Adrenal gland (tissue), 5 donors: ENCODE measurements around the gene DOCK8.

Source experiments
- CTCF ChIP-seq, 6 experiments: fragments of 450-650 bp in 4 of 6; fragments of 200-600 bp in 2 of 6; sonication (generic) in 1 of 6; IDR thresholded peaks; 1 replicate in 5 of 6; 2 replicates in 1 of 6; pipeline versions ENCODE4 v1.5.1 to v1.8.0; 2016 to 2021; ENCODE audit warnings: antibody characterized with exemption in 6 of 6, mild to moderate bottlenecking in 2 of 6, moderate library complexity in 1 of 6
- POLR2A ChIP-seq, 2 donors: fragments of 450-650 bp; IDR thresholded peaks; one replicate each; pipeline ENCODE4 v1.6.1; 2017; ENCODE audit warnings: antibody characterized with exemption in 2 of 2, mild to moderate bottlenecking in 2 of 2, moderate library complexity in 1 of 2
- donor health status: DM: no; HTN: no; CAD: no.

GRCh38 chr9:445033-445432 lies 230.4 kb downstream of the DOCK8 start:
- TF ChIP-seq POLR2A (IDR thresholded peaks at IDR 0.05) (no peak), CTCF (IDR thresholded peaks at IDR 0.05) (no peak)
